Lung microvascular endothelial cell (primary cell): ENCODE results near the gene DNAJB1. TPM values are rescaled to one million over a fixed set of nuclear protein-coding genes. Genes with fewer than 3 reads are reported as not detected.
A peak's percentile ranks its signal among the peaks of the same experiment; 100 is the strongest.
"Not testable (repeated sequence)": the region's sequence is repeated elsewhere in the genome, so short reads cannot be mapped to it uniquely, and the experiment has no call there.

Experiments
- DNase-seq, 2 donors: peaks; one replicate each; pipeline versions ENCODE4 v3.0.0 to v3.0.0-alpha.2; 2010; ENCODE audit warnings: low read depth in 2 of 2
- total RNA-seq: library from RNA; depleted of rRNA; stranded (reverse); fragments of >200 nt; gene quantifications from 2 replicates; pipeline ENCODE4 v1.2.1, GENCODE V29; 2014

Gene DNAJB1
- total RNA-seq, 1 donor from 2014 or later: 28.4 TPM

DNA sequence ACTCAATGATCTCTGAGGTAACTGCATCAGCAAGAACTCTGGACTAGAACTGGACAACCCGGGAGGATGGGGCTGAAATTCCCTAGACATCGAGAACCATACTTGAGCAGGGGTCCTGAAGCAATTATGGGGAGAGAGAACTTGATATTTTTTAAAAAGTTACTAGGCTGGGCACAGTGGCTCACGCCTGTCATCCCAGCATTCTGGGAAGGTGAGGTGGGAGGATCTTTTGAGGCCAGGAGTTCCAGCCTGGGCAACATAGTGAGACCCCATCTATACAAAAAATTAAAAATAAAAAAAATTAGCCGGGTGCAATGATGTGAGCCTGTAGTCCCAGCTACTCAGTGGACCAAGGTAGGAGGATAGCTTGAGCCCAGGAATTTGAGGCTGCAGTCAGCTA, 2.3 kb upstream of the DNAJB1 start:
- no peak for DNase-seq

DNA sequence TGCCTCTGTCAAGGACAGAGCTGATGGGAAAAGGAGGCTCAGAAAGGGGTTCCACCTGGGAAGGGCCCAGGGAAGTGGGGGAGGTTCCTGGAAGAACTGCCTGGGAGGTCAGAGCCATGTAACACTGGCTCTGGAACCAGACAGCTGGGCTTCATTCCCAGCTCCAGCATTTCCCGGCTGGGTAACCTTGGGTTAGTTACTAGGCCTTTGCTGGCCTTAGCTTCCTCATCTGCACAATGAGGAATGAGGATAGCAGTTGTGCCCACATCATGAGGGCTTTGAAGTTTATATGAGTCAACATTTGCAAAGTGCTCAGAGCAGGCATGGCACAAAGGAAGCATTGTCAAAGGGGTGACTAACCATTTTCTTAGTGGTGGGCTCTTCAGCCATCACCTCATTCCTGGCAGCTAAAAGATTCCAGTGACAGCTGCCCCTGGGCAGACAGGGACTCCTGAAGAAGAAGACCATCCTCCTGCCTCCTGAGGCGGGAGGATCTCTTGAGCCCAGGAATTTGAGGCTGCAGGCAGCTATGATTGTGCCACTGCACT, 1.7 kb upstream of the DNAJB1 start:
- peak; percentile 80 to 87 for DNase-seq

GRCh38 chr19:14519245-14519859, 1.2 kb upstream of the DNAJB1 start:
- no peak for DNase-seq

- DNase-seq: peak; percentile 31 to 44
Observed at GRCh38 chr19:14517446-14517839, 754 bp downstream of the DNAJB1 start.

GRCh38 chr19:14516746-14517438, 1.3 kb downstream of the DNAJB1 start:
- DNase-seq: no peak

- no peak for DNase-seq
Observed at GRCh38 chr19:14516048-14516534, 2.1 kb downstream of the DNAJB1 start.

DNA sequence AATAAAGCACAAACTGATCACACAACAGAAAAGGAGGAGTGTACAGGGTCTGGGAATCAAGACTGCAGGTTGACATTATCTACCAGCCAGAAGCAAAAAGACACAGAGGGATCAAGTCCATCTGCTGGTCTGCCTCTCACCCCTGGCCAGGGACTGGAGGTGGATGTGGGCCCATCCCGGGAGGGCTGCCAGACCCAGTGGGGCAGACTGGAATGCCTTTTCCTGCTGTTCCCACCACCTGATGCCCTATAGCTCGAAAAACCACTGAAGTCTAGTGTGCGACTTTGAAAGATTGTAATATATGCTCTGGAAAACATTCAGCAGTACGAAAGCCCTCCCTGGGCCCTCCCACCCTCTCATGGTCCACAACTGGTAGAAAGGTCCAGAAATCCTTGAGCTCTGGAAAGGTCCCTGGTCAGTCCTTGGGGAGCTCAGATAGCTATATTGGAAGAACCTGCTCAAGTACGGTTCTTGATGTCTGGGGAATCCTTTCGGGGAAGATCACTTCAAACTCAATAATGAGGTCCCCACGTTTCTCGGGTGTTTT, 2.6 kb downstream of the DNAJB1 start:
- no peak for DNase-seq

DNA sequence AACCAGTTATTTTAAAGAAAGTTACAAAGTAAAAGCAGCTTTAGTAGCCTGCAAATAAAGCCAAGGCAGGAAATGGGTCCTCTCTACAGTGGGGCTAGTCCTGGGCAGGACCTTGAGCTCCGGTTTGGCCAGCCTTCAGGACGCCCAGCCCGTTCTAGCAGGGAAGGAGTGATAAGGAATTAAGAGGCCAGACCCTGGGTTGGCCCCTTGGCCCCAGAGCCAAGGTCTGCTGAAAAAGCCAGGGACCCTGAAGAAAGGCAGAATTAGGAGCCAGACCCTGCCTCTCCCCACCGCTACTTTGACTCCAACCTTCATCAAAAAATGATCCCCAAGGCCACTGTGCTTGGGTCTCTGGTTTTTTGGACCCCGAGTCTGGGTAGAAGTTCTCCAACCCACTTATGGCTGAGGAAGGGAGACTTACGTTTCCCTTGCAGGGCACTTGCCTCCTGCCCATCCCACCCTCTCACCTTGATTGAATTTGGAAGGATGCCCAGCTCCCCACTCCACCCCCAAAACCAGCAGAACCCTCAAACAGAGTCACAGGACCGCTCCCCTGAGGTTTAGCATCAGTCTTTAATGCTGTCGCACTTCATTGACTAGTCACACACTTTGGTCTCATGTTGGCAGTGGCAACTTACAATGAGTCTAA, 3.9 kb downstream of the DNAJB1 start:
- no peak for DNase-seq

- DNase-seq: no peak
Observed at GRCh38 chr19:14512406-14512961, 5.7 kb downstream of the DNAJB1 start.

DNA sequence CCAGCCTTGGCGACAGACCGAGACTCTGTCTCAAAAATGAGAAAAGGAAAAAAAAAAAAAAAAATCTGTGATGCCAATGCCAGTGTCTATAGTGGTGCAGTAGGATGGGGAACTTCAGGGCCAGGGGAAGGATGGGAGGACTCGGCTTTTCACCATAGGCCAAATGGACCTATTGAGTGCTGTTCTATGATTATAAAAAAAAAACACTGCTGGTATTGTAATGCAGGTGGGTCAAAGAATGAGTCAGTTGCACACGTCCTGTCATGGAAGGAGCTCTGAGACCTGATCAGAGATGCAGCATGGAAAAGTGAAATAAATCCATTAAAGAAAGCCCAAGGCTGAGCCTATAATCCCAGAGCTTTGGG, 7.0 kb downstream of the DNAJB1 start:
- no peak for DNase-seq

DNA sequence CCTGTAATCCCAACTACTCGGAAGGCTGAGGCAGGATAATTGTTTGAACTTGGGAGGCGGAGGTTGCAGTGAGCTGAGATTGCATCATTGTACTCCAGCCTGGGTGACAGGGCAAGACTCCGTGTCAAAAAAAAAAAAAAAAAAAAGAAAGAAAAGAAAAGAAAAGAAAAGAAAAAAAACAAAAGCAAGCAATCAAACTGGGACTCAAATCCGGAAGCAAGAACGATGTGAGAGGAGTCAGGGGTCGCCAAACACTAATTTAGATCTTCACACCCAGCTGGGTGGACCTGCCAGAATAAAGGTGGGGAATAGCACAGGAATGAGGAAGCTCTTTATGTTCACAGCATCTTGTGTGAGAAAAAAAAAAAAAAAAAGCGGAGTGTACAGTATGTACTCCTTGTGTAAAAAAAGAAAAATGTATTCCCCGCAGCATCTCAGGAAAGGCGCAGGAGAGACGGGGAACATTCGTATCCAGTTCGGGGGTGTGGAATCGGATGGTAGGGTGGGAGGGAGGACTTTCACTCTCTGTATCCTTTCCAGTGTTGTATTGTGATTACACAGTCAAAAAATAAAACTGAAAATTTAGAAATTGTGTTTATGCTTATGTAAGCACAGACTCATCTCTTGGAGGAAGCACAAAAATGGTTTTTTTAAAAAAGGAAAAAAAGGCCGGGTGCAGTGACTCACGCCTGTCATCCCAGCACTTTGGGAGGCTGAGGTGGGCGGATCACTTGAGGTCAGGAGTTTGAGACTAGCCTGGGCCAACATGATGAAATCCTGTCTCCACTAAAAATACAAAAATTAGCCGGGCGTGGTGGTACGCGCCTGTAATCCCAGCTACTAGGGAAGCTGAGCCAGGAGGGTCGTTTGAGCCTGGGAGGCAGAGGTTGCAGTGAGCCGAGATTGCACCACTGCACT, 7.6 kb downstream of the DNAJB1 start:
- peak in 1 of 2 donors; percentile 54 for DNase-seq

DNA sequence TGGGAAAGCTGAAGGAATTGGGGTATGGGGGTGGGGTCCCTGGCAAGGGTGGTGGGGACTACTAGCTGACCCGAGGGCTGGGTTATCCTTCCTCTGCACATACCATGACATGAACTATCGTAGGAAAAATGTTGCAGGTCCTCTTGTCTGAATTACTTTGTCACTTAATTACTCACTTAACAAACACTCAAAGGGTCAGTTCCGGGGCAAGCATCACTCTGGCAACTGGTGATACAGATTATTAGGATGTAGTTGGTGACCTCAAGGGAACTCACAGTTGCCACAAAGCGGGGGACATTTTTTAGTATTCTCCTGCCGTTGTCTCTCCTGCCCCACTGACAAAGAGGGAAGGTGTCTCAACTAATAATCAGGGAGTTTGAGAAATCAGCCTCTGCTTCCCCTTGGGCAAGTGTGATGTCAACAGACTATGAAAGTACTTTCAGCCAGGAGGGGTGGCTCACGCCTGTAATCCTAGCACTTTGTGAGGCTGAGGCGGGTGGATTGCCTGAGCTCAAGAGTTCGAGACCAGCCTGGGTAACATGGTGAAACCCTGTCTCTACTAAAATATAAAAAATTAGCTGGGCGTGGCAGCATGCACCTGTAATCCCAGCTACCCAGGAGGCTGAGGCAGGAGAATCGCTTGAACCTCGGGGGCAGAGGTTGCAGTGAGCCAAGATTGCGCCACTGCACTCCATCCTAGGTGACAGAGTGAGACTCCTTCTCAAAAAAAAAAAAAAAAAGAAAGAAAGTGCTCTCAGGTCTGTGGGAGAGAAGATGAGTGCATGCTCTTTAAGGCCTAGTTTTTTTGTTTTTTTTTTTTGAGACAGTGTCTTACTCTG, 10.3 kb downstream of the DNAJB1 start:
- DNase-seq: peak; percentile 49 to 76

GRCh38 chr19:14505488-14506239, 12.5 kb downstream of the DNAJB1 start:
- DNase-seq: peak; percentile 49 to 59

DNA sequence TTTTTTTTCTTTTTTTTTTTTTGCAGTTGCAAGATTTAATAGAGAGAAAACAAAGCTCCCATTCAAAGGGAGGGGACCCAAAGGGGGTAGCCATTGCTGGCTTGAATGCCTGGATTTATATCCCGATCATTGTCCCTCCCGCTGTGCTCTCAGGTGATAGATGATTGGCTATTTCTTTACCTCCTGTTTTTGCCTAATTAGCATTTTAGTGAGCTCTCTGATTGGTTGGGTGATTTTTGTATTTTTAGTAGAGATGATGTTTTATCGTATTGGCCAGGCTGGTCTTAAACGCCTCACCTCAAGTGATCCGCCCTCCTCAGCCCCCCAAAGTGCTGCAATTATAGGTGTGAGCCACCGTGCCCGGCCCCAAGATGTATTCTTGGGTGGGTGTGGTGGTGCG, 13.6 kb downstream of the DNAJB1 start:
- not testable (repeated sequence) for DNase-seq

- no peak for DNase-seq
Observed at GRCh38 chr19:14503285-14503684, 14.9 kb downstream of the DNAJB1 start.

- no peak for DNase-seq
Observed at GRCh38 chr19:14502334-14503092, 15.7 kb downstream of the DNAJB1 start.

- peak; percentile 43 to 66 for DNase-seq
Observed at GRCh38 chr19:14497228-14497921, 20.8 kb downstream of the DNAJB1 start.

GRCh38 chr19:14496834-14497227, 21.4 kb downstream of the DNAJB1 start:
- no peak for DNase-seq
